ENCODE measurements around the gene MEF2C. TPM values are rescaled to one million over a fixed set of nuclear protein-coding genes. Genes with fewer than 3 reads are reported as not detected.
"Not testable (repeated sequence)": the region's sequence is repeated elsewhere in the genome, so short reads cannot be mapped to it uniquely, and the experiment has no call there.

MEF2C gene
- polyA plus RNA-seq, 3 donors = 41.3 to 54.4 (median 43.5) TPM

DNA sequence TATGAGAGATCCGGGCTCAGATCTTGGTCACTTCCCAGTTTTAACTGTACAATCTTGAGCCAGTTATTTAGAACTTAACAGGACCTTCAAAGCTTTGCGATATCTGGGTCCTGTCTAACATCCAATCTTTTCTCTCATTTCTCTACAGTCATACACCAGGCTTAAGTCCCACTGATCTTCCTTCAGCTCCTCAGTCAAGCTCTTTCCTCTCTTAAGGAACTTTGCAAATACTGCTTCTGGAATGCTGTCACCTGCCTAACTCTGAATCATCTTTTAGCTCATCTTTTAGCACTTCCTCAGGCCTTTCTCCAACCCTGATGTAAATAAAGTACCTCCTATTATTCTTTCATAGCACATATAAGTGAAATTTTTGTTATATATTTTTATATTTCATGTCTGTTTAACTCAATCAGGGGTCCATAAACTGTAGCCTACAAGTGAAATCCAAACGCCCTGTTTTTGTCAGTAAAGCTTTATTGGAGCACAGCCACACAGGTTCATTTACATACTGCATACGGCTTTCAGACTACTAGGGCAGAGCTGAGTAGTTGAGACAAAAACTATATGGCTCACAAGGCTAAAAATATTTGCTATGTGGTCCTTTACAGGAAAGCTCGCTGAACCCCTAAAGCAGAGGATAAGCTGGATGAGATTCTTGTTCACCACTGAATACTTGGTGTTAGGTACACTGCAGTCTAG lies 63.5 kb downstream of the MEF2C start:
- DNase-seq (ENCODE audit: extremely low read depth in 1 of 11, low read depth in 9 of 11, low spot score in 4 of 11) = no peak

DNA sequence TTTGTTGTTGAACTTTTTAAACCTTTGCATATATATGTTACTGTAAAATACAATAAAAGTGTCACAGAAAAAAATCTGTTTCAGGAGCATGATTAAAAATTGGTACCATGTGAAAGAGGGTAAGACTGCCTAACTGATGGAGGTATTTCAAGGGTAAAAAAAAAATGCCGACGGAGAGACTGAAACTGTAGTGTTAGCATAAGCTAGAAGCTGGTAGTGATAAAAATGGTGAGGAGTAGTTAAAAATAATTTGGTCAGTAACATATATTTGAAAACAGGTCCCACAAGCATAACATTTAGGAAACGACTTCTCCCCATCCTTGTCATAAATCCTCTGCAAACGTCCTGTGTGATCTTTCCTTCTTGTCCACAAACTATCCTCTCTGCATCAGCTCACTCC lies 64.7 kb downstream of the MEF2C start:
- no peak for DNase-seq (ENCODE audit: extremely low read depth in 1 of 11, low read depth in 9 of 11, low spot score in 4 of 11)

DNA sequence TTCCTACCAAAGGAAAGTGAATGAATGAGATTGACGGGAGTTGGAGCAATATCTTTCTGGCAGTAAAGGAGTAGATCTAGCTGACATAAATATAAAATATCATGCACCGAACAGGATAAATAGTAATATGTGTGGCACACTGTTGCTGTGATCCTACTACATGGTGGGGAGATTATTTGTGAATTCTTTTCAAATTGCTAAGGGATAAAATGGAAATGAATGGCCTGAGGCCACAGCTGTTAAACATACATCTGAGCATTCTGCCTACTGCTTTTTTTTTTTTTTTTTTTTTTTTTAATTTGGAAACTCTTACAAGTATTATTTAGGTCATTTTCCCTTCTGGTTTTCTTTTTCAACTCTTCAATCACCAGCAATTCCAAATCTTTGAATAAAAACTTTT lies 66.8 kb downstream of the MEF2C start:
- no peak for DNase-seq (ENCODE audit: extremely low read depth in 1 of 11, low read depth in 9 of 11, low spot score in 4 of 11)

DNA sequence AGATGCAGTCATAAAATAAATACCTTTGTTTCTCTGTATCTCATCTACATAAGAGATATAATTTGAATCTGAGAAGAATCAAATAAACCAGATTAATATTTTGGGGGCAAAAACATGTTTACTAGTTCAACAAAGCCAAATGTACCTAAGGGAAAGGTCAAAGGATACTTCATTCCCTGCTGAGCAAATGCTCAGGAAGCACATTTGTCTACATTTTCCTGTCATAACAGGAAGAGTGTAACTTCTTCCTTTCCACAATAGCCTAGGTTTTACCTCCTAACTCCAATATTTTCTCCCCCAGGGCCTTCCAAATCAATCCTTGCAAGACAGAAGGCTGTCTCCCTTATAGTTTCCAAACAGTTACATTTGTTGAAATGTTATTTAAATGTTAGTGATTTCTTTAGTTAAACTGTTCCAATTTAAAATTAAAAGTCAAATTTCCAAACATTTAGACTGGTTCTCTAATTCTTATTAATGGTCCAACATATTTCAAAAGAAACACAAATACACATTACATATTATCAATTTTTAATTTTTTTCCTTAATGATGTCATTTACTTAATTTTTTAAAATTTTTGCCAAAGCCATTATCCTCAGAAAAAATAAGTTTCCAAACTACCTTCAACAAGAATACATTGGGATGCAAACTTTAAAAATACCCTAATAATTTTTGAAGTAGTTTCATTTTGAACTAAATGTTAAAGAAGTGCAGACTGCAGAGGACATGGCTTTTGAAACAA lies 67.8 kb downstream of the MEF2C start:
- no peak for DNase-seq (ENCODE audit: extremely low read depth in 1 of 11, low read depth in 9 of 11, low spot score in 4 of 11)

DNA sequence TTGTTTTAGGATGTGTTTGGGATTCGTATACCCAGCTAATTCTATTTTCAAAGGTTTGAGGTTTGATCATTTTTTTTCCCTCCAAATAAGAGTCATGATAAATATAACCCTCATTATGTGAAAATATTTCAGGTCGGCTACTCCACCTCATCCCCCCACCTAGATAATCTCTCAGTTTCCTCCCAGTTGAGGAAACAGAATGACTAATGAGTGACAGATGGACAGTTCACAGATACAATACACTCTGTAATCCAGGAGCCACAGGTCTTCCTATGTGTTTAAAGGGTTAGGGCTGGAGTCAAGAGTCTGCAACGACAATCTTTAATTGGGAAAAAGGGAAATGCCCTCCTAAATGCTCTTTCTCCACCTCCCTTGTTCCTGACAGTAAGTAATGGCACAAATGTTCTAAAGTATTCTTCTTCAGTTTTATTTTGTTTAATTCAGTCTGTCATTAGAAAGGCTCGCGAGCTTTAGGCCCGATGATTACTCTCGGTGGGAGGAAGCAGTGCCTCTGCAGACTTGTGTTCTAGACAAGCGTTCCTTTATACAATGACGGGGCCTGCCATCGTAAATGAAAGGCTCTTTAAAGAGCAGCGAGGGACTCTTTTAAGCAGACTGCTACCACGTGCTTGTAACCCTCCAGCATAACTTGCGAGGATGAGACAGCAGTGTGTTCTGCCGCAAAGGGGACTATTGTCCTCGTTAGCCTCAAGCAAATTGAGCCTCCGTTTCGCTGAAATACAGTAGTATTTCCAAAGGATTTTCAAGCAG lies 69.0 kb downstream of the MEF2C start:
- no peak for DNase-seq (ENCODE audit: extremely low read depth in 1 of 11, low read depth in 9 of 11, low spot score in 4 of 11)

DNA sequence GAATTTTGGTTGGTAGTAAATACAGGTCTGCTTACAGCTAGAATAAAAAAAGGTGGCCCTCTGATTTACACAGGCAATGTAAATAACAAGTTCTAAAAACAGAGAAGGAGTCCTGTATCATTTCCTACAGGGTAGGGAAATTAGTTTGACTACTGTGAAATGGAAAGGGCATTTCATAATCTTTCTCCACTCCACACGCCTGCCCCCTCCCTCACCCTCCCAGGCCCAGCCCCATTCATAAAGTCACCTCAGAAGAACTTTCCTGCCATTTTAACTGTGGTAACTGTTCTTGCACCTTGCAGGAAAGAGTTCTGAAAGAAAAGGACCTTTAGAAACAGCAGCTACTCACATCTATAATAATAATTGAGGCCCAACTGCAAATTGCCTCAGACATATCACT lies 69.7 kb downstream of the MEF2C start:
- DNase-seq (ENCODE audit: extremely low read depth in 1 of 11, low read depth in 9 of 11, low spot score in 4 of 11) = no peak

DNA sequence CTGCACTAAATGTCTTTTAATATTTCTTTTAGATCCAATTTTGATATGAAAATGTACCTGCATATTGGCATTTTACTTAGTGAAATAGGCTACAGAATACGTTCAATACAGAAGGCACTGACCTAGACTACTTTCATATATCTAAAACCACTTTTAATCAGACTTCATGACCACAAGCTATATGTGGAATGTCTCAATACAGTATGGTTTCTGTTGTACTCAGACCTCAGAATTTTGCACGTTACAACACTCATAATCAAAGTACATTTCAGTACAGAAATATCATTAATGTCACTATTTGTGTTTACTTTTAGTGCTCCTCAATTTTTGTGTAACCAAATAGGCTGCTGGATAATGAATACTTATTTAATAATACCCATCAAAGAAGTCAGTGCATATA lies 74.8 kb downstream of the MEF2C start:
- no peak for DNase-seq (ENCODE audit: extremely low read depth in 1 of 11, low read depth in 9 of 11, low spot score in 4 of 11)

DNA sequence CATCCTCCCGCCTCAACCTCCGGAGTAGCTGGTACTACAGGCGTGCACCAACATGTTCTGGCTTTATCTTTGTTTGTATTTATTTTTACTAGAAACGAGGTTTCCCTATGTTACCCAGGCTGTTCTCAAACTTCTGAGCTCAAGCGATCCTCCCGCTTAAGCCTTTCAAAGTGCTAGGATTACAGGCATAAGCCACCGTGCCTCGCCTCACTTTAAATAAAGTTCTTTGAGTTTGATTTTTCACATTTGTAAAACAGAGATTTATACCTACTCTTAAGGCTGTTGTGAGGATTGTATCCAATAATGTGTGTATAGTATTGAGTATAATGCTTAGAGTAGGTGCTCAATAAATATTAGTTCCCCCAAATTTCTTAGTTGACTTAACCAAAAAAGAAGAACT lies 75.7 kb downstream of the MEF2C start:
- DNase-seq (ENCODE audit: extremely low read depth in 1 of 11, low read depth in 9 of 11, low spot score in 4 of 11) = no peak

DNA sequence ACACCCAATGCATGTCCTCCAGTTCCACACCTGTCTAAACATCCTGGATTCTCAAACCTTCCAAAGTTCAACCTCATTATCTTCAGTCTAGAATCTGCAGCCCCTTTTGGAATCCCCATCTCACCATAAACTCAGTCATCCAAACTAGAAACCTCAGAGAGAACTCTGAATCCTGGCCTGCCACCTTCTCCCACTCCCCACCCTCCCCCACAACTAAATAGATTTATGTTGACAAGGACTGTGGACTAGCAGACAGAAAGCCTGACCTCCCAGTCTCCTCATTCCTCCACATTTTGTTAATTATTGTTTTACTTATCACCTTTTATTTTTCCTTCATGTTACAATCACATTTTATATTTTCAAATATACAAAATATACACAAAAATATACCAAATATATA lies 76.6 kb downstream of the MEF2C start:
- DNase-seq (ENCODE audit: extremely low read depth in 1 of 11, low read depth in 9 of 11, low spot score in 4 of 11) = peak in 1 of 11 donors; percentile 23

DNA sequence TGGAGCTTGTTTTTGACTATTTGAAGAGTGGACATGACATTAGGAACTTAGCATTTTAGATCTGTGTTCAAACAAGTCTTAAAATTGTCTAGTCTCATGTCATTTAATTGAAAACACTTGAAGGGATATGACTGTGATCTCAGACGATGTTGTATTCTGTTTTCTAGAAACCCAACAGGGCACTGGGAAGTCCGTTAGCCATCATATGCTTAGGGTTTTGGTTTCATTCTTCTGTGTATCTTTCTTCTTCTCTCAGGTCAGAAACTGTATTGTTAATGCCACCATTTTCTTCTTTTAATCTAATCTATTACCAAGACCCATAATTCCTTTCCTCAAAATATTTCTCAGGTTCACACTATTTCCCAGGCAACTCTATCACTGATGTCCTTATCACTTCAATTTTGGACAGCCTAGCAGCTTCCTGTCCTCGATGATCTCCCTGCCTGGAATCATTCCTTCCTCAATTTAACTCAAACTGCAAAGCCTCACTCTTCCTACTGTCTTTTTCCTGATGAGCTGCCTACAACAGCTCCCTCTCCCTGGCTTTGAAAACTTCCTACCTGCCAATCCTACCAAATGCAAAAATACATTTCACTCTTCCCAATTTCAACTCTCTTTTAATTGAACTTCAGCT lies 77.7 kb downstream of the MEF2C start:
- DNase-seq (ENCODE audit: extremely low read depth in 1 of 11, low read depth in 9 of 11, low spot score in 4 of 11) = no peak

DNA sequence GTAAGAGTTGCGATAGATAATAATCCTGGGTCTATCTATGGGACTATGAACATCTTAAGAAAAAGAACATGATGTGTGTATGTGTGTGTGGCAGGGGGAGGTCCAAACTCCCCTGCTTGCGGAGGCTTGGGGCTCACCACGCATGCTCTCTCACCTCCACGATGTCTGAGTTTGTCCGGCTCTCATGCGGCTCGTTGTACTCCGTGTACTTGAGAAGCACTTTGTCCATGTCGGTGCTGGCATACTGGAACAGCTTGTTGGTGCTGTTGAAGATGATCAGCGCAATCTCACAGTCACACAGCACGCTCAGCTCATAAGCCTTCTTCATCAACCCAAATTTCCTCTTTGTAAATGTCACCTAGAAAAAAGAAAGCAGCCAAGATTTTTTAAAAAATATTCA lies 78.5 kb downstream of the MEF2C start:
- no peak for DNase-seq (ENCODE audit: extremely low read depth in 1 of 11, low read depth in 9 of 11, low spot score in 4 of 11)

DNA sequence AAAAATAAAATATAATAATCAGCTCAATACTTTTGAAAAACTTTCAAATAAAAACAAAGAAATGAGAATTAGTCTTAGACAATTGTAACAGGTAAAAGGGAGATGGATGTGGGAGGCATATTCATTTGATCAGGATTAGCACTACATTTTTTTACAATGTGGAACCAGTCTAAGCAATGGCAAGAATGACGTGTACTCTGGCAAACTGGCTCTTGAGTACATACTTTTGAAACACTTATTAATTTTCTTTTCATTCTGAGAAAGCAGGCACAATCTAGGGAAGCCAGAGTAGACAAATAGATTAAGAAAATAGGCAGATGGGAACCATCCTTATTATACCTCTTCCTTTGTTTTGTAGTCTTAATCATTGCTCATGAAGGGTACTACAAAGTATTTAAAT lies 79.7 kb downstream of the MEF2C start:
- no peak for DNase-seq (ENCODE audit: extremely low read depth in 1 of 11, low read depth in 9 of 11, low spot score in 4 of 11)

DNA sequence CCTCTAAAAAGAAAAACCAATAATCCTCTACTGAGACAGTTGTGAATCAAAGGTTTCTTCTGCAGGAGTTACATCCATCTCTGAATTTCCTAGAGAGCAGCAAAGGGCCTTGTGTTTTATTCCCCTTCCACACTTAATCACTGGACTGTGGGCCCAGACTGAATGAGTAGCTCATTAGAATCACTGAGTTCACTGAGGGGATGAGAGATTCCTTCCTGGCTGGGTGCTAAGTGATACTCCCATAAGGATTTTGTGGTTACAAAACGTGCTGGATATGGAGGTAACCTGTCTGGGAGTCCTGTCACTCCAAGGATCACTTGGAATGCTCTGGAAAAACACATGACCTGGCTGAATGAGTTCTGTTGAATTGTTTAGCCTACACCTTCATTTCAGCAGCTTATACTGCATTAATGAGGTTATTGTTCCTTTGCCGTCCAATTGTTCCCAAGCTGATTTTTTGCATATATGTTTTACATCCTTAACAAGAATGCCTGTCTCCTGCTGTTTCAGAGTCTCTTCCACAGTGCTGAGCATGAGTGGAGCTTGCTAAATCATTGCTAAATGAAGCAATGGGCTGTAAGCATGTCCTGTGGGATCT lies 82.9 kb downstream of the MEF2C start:
- no peak for DNase-seq (ENCODE audit: extremely low read depth in 1 of 11, low read depth in 9 of 11, low spot score in 4 of 11)

DNA sequence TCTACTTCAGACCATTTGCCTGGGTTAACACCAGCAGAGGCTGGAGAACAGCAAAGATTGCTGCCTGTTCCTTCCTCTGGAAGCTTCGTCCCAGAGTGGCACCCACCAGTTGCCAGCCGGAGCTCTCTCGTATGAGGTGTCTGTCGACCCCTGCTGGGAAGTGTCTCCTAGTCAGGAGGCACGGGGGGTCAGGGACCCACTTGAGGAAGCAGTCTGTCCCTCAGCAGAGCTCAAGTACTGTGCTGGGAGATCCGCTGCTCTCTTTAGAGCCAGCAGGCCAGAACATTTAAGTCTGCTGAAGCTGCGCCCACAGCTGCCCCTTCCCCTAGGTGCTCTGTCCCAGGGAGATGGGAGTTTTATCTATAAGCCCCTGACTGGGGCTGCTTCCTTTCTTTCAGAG lies 84.1 kb downstream of the MEF2C start:
- not testable (repeated sequence) for DNase-seq (ENCODE audit: extremely low read depth in 1 of 11, low read depth in 9 of 11, low spot score in 4 of 11)

DNA sequence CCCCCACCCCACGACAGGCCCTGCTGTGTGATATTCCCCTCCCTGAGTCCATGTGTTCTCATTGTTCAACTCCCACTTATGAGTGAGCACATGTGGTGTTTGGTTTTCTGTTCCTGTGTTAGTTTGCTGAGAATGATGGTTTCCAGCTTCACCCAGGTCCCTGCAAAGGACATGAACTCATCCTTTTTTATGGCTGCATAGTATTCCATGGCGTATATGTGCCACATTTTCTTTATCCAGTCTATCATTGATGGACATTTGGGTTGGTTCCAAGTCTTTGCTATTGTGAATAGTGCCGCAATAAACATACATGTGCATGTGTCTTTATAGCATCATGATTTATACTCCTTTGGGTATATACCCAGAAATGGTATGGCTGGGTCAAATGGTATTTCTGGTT lies 89.2 kb downstream of the MEF2C start:
- DNase-seq (ENCODE audit: extremely low read depth in 1 of 11, low read depth in 9 of 11, low spot score in 4 of 11) = not testable (repeated sequence)

DNA sequence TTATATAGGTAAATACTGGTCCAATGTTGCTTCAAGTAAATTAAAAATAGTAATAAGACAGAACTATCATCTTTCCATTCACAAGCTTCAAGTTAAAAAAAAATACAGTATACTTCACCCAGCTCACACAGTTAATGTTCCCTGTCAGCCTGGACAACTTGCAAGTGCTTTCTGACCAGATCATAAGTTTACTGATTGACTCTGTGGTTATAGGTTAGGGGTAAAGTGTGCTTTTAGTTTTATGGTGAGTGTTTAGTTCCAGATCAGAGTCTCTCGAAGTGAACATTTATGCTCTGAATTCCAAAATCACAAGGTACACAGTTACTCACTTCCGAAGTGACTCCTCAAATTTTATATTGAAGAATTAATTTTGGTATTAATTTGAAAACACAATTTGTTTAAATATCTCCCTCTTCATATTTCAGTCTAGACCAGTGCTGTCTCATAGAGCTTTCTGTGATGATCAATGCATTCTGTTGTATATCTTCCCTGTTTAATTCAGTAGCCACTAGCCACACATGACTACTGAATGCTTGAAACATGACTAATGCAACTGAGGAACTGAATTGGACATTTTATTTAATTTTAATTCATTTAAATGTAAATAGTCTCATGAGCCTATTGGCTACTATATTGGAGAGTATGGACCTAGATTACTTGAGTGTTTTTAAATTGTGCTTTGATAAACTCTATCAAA lies 90.7 kb downstream of the MEF2C start:
- peak in 1 of 11 donors; percentile 22 for DNase-seq (ENCODE audit: extremely low read depth in 1 of 11, low read depth in 9 of 11, low spot score in 4 of 11)

DNA sequence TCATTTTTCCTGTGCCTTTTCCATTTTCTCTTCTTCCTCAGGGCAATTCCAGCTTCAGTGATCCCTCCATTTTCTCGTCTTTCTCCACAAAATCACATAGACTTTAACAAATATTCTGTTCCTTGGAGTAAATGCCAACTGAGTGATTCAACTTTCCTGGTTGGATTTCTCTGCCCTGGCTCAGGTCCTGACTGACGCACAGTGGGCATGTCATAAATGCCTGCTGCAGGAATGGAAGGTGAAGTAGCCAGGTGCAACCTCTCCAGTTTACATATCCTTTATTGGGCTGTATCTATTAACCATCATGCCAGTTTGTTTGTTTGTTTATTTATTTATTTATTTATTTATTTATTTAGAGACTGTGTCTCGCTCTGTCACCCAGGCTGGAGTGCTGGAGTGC lies 95.1 kb downstream of the MEF2C start:
- no peak for DNase-seq (ENCODE audit: extremely low read depth in 1 of 11, low read depth in 9 of 11, low spot score in 4 of 11)

DNA sequence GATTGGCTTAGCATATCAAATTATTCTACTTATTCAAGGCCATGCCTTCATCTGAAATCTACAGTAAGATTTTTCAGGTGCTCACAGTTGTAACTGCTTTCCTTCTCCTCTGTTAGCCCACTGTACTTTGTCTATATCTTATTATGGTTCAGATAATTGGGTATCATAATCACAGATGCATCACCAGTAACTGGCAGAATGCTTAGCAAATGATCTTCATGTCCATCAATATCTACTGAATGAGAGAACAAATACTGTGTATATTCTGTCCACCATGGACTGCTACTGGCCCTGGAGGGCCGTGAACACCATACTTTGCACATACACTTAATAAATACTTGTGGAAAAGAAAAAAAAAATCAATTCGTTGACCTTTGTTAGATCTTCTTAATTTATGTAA lies 96.2 kb downstream of the MEF2C start:
- DNase-seq (ENCODE audit: extremely low read depth in 1 of 11, low read depth in 9 of 11, low spot score in 4 of 11) = no peak
